Sigmoid colon (tissue), 7 donors: ENCODE data around the gene HOXB6. TPM values are rescaled to one million over a fixed set of nuclear protein-coding genes. Genes with fewer than 3 reads are reported as not detected.

ENCODE experiments used
- DNase-seq: peaks from one replicate; pipeline ENCODE4 v3.0.0-alpha.2; 2019
- H3K27ac ChIP-seq, 4 donors: fragments of 200-600 bp; sonication (generic); one replicate each; pipeline ENCODE4 v1.5.1; 2016 to 2019; ENCODE audit warnings: mild to moderate bottlenecking in 1 of 4
- H3K27me3 ChIP-seq, 3 donors: fragments of 200-600 bp; sonication (generic); one replicate each; pipeline ENCODE4 v1.5.1; 2019; ENCODE audit warnings: mild to moderate bottlenecking in 1 of 3
- H3K36me3 ChIP-seq, 4 donors: fragments of 200-600 bp; sonication (generic); one replicate each; pipeline ENCODE4 v1.5.1; 2016 to 2019
- H3K4me1 ChIP-seq, 4 donors: fragments of 200-600 bp; sonication (generic); one replicate each; pipeline ENCODE4 v1.5.1; 2017 to 2019
- H3K4me3 ChIP-seq, 4 donors: fragments of 200-600 bp; sonication (generic); one replicate each; pipeline ENCODE4 v1.5.1; 2017 to 2019; ENCODE audit warnings: mild to moderate bottlenecking in 2 of 4, moderate library complexity in 1 of 4
- H3K9me3 ChIP-seq, 4 donors: fragments of 200-600 bp in 3 of 4; sonication (generic) in 3 of 4; one replicate each; pipeline versions ENCODE4 v1.5.1 to v1.6.1; 2013 to 2019
- EP300 ChIP-seq, 4 donors: sonication (generic); formaldehyde crosslinking; IDR thresholded peaks; one replicate each; pipeline ENCODE4 v1.6.1; 2017; ENCODE audit warnings: antibody characterized with exemption in 4 of 4
- POLR2A ChIP-seq, 2 donors: fragments of 450-650 bp; IDR thresholded peaks; one replicate each; pipeline ENCODE4 v1.6.1; 2016; ENCODE audit warnings: antibody characterized with exemption in 2 of 2, mild to moderate bottlenecking in 2 of 2, moderate library complexity in 2 of 2
- POLR2AphosphoS5 ChIP-seq, 4 donors: sonication (generic); formaldehyde crosslinking; IDR thresholded peaks; one replicate each; pipeline ENCODE4 v1.6.1; 2017; ENCODE audit warnings: antibody characterized with exemption in 4 of 4
- WGBS, 2 donors: extraction: QIAGEN DNeasy Blood & Tissue Kit; methylation state at CpG; one replicate each; pipeline ENCODE4 v1.1.7; 2013; 5-methylcytosine and 5-hydroxymethylcytosine counted together
- intact Hi-C: fragments of 100-400 bp; cut with DNase I; formaldehyde crosslinking; loops from one replicate; pipeline ENCODE4 v1.15.1; 2023
- polyA plus RNA-seq, 3 donors: library from polyadenylated mRNA; stranded (reverse); fragments of 200-250 nt; gene quantifications; one replicate each; pipeline ENCODE4 v1.2.3, GENCODE V29; 2013
- total RNA-seq, 4 donors: library from RNA; depleted of rRNA; stranded (reverse); fragments of >200 nt; gene quantifications; one replicate each; pipeline ENCODE4 v1.1.0, GENCODE V29; 2016
- TF ChIP-seq, protein P1 (sequence below), 4 experiments: fragments of 450-650 bp in 3 of 4; fragments of 200-600 bp in 1 of 4; IDR thresholded peaks; one replicate each; pipeline ENCODE4 v1.5.1; 2016 to 2019; ENCODE audit warnings: antibody characterized with exemption in 4 of 4, mild to moderate bottlenecking in 3 of 4, moderate library complexity in 2 of 4
- donor health status: healthy with polysubstance abuse.
- donor health status: Bipolar disorder and iron deficiency.
- donor health status: healthy.

Gene HOXB6
- total and polyA plus RNA-seq, 7 donors, result 6.0 to 28.5 (median 10.2) TPM

DNA sequence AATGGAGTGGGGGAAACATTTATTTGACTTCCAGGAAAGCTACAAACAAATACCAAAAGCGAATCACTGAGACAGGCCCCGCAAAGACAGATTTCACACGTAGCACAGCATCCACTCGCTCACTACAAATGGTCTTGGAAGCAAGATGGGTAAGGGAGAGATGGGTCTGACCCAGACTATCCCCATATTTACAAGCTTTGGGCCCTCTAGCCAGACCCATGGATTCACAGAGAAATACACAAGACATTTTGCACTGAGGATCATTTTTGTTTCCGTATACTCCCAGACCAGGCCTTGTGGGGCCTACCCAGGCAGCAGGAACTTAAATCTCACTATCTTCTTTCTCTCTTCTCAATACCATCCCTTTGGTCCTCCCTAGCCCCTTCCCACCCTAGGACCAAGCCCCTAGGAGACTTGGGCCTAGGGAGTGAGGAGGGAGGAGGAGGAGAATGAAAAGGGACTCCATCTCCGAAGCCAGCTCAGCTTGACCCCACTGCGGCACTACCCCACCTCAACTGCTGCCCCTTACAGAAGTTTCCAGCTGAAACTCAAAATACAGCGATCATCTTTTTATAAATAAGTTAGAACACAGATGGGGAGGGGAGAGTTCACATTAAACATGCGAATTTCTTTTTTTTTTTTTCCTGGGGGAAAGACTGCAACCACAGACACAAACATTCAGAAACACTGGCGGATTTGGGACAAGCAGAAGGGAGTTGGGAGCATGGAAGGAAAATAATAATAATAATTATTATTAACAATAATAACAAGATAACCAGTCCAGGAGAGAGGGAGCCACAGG lies 13.3 kb downstream of the HOXB6 start:
- DNase-seq, result no peak
- WGBS, 2 donors, result 78 to 87% methylated on average over 10 of the region's 10 CpGs
- TF ChIP-seq, protein P1, sequence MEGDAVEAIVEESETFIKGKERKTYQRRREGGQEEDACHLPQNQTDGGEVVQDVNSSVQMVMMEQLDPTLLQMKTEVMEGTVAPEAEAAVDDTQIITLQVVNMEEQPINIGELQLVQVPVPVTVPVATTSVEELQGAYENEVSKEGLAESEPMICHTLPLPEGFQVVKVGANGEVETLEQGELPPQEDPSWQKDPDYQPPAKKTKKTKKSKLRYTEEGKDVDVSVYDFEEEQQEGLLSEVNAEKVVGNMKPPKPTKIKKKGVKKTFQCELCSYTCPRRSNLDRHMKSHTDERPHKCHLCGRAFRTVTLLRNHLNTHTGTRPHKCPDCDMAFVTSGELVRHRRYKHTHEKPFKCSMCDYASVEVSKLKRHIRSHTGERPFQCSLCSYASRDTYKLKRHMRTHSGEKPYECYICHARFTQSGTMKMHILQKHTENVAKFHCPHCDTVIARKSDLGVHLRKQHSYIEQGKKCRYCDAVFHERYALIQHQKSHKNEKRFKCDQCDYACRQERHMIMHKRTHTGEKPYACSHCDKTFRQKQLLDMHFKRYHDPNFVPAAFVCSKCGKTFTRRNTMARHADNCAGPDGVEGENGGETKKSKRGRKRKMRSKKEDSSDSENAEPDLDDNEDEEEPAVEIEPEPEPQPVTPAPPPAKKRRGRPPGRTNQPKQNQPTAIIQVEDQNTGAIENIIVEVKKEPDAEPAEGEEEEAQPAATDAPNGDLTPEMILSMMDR (IDR thresholded peaks at IDR 0.05), result no peak
- no peak for TF ChIP-seq POLR2A (IDR thresholded peaks at IDR 0.05)
- peaks cover 0 to 7% (median 0%) of the 10 kb centered on the region in 3 donors for H3K27me3 ChIP-seq
- intact Hi-C loops, result loop anchor here (2.0 kb wide), 2 partner anchors 99 to 241 kb away; no protein-coding TSS in a partner anchor
- peak overlapping the region; percentile 36 to 70 (median 56) for H3K4me3 ChIP-seq
- no peaks in the 10 kb centered on the region for H3K9me3 ChIP-seq
- H3K27ac ChIP-seq, result peak overlapping the region in 3 of 4 donors; percentile 95 to 99 (median 97)
- H3K36me3 ChIP-seq, result no peaks in the 10 kb centered on the region
- peaks cover 0 to 59% (median 48%) of the 10 kb centered on the region in 4 donors for H3K4me1 ChIP-seq

DNA sequence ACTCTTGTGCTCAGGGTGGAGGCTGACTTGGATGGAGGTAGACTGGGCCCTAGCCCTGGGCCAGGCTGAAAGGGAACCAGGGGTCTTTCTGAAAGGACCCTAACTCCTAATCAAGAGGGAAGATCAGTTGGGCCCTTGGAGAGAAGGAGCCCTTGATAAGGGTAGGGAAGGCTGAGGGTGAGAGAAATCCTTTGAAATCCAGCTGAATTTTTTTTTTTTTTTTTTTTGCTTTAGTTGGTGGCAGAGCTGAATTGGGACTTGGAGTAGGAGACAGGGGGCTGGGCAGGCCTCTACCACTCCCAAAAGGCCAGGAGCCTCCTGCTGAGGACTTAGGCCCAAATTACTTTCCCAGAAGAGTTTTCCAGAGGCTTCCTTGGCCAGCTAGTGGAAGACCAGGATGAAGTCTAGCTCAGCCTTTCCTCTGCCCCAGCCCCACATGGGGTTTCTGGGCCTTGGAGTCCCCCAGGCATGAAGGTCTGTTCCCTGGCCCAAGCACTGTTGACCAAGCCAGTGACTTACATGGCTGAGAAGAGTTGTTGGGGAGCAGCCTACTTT lies 14.1 kb downstream of the HOXB6 start:
- Histone ChIP-seq H3K9me3 (no peaks in the 10 kb centered on the region), H3K36me3 (no peaks in the 10 kb centered on the region), H3K27me3 (peaks cover 0 to 7% (median 0%) of the 10 kb centered on the region in 3 donors), H3K4me3 (peak overlapping the region; percentile 36 to 70 (median 56)), H3K27ac (peak overlapping the region in 3 of 4 donors; percentile 95 to 99 (median 97)), H3K4me1 (peaks cover 0 to 55% (median 42%) of the 10 kb centered on the region in 4 donors)
- peak in 1 of 4 donors; percentile 3 for TF ChIP-seq POLR2AphosphoS5 (IDR thresholded peaks at IDR 0.05)
- TF ChIP-seq POLR2A (IDR thresholded peaks at IDR 0.05), result no peak
- TF ChIP-seq EP300 (IDR thresholded peaks at IDR 0.05), result no peak
- TF ChIP-seq, protein P1 (IDR thresholded peaks at IDR 0.05), result no peak
- intact Hi-C loops, result no loop called here
- DNase-seq, result no peak

DNA sequence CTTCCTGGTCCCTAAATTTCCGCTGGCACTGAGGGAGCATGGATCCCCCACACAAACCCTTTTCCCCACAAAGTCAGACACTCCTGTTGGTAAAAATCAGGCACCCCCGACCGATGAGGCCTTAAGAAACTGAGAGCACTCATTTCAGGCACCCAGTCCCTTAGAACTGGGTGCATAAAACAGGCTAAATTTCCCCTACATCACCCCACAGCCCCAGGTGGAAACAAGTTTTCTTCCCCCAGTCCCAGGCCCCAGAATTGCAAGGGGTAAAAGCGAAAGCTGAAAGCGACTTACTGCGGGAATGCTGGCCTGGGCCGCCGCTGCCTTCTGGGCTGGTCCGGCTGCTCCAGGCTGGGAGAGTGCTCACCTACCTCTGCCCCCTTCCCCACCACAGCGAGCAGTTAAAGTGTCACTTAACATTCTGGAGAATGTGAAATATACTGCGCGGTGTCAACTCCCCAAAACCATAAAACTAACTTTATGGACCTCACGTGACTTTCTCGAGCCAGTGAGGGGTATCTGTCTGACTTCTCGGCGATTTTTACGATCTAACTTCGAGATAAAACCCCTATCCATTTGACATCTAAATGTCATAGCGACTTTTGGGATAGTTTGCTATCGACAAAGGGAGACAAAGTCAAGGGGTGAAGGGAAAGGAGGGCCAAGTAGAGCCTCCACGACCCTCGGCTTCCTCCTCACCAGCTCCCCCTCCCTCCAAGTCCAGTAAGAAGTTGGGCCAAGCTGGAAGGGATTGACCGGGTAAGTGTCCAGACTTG lies 14.8 kb downstream of the HOXB6 start, which contains the start of gene HOXB3:
HOXB3 (minus strand) TSS at position 411 of the 776 bp plus-strand sequence. CDS start 37,767 bp downstream, outside the sequence.
- WGBS, 2 donors, result 25 to 28% methylated on average over 23 of the region's 23 CpGs
- peak within 1 kb of the TSS in 3 of 4 donors; percentile 95 to 99 (median 97) for H3K27ac ChIP-seq
- no peaks in the 10 kb centered on the region for H3K36me3 ChIP-seq
- intact Hi-C loops, result no loop called here
- peaks cover 0 to 3% (median 0%) of the 10 kb centered on the region in 3 donors for H3K27me3 ChIP-seq
- H3K4me3 ChIP-seq, result peak within 1 kb of the TSS; percentile 36 to 70 (median 56)
- TF ChIP-seq EP300 (IDR thresholded peaks at IDR 0.05) (peak in 2 of 4 donors; percentile 71 to 89), POLR2A (IDR thresholded peaks at IDR 0.05) (peak; percentile 50 to 86), POLR2AphosphoS5 (IDR thresholded peaks at IDR 0.05) (peak; percentile 74 to 95 (median 91))
- TF ChIP-seq, protein P1 (IDR thresholded peaks at IDR 0.05), result no peak
- H3K4me1 ChIP-seq, result peaks cover 0 to 49% (median 37%) of the 10 kb centered on the region in 4 donors
- DNase-seq, result no peak
- H3K9me3 ChIP-seq, result no peaks in the 10 kb centered on the region

DNA sequence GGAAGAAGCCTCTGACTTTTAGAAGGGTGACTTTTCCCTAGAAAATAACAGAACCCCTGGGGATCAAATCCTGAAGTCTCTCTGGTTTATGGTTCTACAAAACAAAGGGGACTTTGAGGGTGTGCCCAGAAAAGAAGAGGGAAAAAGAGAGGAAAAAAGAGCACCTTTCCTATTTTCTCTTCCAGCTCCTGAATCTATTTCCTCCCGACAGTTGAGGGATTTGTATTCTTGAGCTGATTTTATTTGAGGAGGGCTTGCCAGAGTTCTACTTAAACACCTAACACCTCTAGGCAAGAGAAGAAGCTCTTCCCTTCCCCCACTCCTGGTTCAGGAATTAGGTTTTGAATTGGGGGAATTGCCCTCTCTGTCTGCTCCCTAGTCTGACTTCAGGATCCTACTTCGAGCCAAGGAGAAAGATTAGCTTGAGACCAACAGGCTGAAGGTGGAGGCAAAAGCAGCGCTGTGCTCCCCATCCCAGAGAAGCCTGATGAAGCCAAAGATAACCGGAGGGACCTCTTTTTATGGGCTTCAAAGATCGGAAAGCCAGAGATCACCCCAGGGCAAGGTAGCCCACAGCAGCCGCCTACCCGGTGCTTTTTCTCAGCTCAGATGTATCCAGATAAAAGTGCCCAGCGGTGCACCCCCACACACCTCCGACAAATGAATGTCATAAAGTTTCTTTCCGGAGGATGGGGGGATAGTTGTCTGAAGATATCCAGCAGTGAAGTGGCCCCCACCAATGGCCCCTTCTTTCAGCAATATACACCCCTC lies 15.5 kb downstream of the HOXB6 start:
- no peak for TF ChIP-seq POLR2AphosphoS5 (IDR thresholded peaks at IDR 0.05)
- no peak for TF ChIP-seq POLR2A (IDR thresholded peaks at IDR 0.05)
- no peak for TF ChIP-seq EP300 (IDR thresholded peaks at IDR 0.05)
- TF ChIP-seq, protein P1 (IDR thresholded peaks at IDR 0.05), result no peak
- WGBS, 2 donors, result 38 to 75% methylated on average over 10 of the region's 10 CpGs
- Histone ChIP-seq H3K9me3 (no peaks in the 10 kb centered on the region), H3K4me3 (peak overlapping the region; percentile 36 to 70 (median 56)), H3K4me1 (peaks cover 0 to 49% (median 36%) of the 10 kb centered on the region in 4 donors), H3K27ac (peak overlapping the region in 3 of 4 donors; percentile 95 to 99 (median 97)), H3K36me3 (no peaks in the 10 kb centered on the region), H3K27me3 (no peaks in the 10 kb centered on the region)
- intact Hi-C loops, result no loop called here
- DNase-seq, result no peak
